Right lung (tissue), 5 donors: ENCODE results near the gene COL18A1. TPM values are rescaled to one million over a fixed set of nuclear protein-coding genes. Genes with fewer than 3 reads are reported as not detected.

Experiments used
- DNase-seq, 2 donors: peaks; one replicate each; pipeline ENCODE4 v3.0.0-alpha.2; 2013
- polyA plus RNA-seq, 5 donors: library from polyadenylated mRNA; unstranded; fragments of 120-200 nt; gene quantifications; one replicate each; pipeline versions ENCODE4 v1.2.1 to v1.2.3, GENCODE V29; 2013; ENCODE audit warnings: inconsistent platforms in 1 of 5, low replicate concordance in 1 of 5; ENCODE audit not compliant: insufficient read length in 5 of 5, insufficient read depth in 1 of 5

COL18A1 gene
- polyA plus RNA-seq, 5 donors = 31.9 to 103 (median 57.3) TPM

- DNase-seq = no peak
These were observed 7.6 kb upstream of the COL18A1 start for GRCh38 chr21:45397381-45397780.

GRCh38 chr21:45401054-45401518 lies 3.9 kb upstream of the COL18A1 start:
- DNase-seq = no peak

GRCh38 chr21:45401916-45402900 lies 2.8 kb upstream of the COL18A1 start:
- DNase-seq = no peak

- no peak for DNase-seq
These were observed 1.7 kb upstream of the COL18A1 start for GRCh38 chr21:45403133-45403824.

- DNase-seq = no peak
These were observed 888 bp upstream of the COL18A1 start for GRCh38 chr21:45403825-45404729.

GRCh38 chr21:45405271-45405818 lies 380 bp downstream of the COL18A1 start:
- DNase-seq = no peak

GRCh38 chr21:45405819-45406762 lies 1.1 kb downstream of the COL18A1 start:
- no peak for DNase-seq

- no peak for DNase-seq
These were observed 2.0 kb downstream of the COL18A1 start for GRCh38 chr21:45406801-45407628.

- DNase-seq = no peak
These were observed 2.8 kb downstream of the COL18A1 start for GRCh38 chr21:45407629-45408247.

- no peak for DNase-seq
These were observed 3.4 kb downstream of the COL18A1 start for GRCh38 chr21:45408271-45408791.

GRCh38 chr21:45408801-45409261 lies 3.9 kb downstream of the COL18A1 start:
- DNase-seq = no peak

GRCh38 chr21:45409466-45410150 lies 4.6 kb downstream of the COL18A1 start:
- DNase-seq = no peak

- DNase-seq = no peak
These were observed 5.3 kb downstream of the COL18A1 start for GRCh38 chr21:45410151-45410864.

GRCh38 chr21:45410865-45411809 lies 6.2 kb downstream of the COL18A1 start:
- DNase-seq = no peak

GRCh38 chr21:45411810-45412206 lies 6.8 kb downstream of the COL18A1 start:
- DNase-seq = no peak

- DNase-seq = no peak
These were observed 7.5 kb downstream of the COL18A1 start for GRCh38 chr21:45412491-45412890.
